Measurements from ENCODE around the gene FIP1L1.

The FIP1L1 gene

DNA sequence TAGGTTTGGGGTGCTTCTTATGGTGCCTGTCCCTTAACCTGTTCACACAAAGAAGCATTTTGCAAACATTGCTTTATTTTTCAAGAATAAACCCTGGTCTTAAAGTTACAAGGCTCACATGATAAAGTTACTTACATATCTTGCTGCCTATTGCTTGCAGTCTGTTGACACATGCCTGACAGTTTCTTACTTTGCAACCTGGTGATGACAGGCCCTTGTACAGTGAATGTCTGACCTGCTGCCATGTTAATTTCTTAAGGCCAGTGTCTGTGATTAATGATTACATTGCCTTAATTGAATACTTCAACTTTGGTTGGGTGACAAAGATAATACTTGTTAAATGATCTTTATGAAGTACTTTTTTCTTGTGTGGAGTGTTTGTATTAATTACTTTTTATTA lies 49.9 kb downstream of the FIP1L1 start:
- no peak overlapping the region for H3K27ac ChIP-seq
- H3K36me3 ChIP-seq (replicated peaks): peaks cover 17% of the 10 kb centered on the region
- in situ Hi-C loops (cut with HindIII; ENCODE audit: low pct_ligation_motif_present, low sequenced_read_pairs): no loop called here
- DNase-seq: no peak
- TF ChIP-seq, protein P1, sequence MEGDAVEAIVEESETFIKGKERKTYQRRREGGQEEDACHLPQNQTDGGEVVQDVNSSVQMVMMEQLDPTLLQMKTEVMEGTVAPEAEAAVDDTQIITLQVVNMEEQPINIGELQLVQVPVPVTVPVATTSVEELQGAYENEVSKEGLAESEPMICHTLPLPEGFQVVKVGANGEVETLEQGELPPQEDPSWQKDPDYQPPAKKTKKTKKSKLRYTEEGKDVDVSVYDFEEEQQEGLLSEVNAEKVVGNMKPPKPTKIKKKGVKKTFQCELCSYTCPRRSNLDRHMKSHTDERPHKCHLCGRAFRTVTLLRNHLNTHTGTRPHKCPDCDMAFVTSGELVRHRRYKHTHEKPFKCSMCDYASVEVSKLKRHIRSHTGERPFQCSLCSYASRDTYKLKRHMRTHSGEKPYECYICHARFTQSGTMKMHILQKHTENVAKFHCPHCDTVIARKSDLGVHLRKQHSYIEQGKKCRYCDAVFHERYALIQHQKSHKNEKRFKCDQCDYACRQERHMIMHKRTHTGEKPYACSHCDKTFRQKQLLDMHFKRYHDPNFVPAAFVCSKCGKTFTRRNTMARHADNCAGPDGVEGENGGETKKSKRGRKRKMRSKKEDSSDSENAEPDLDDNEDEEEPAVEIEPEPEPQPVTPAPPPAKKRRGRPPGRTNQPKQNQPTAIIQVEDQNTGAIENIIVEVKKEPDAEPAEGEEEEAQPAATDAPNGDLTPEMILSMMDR (IDR thresholded peaks at IDR 0.05; ENCODE audit: low read depth, low read length, missing control alignments): no peak
- H3K4me3 ChIP-seq (ENCODE audit: low read depth, low read length): no peak overlapping the region
- H3K27me3 ChIP-seq (replicated peaks): no peaks in the 10 kb centered on the region

DNA sequence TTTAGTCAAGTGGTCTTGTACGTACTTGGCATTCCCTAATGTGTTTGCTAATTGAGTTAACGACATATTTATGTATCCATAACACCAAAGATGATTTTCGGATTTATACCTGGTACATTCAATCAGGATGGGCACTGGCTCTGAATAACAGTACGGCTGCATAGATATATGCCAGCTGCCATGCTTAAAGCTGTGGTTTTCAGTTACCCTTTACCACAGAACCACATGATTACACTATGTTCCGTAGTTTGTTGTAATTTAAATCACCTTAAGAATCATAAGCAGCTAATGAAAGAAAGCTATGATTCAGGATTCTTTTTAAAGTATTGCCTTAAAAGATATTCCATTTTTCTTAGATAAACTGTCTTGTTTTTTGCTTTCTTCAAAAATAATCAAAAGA lies 53.6 kb downstream of the FIP1L1 start:
- peaks cover 17% of the 10 kb centered on the region for H3K36me3 ChIP-seq (replicated peaks)
- no peaks in the 10 kb centered on the region for H3K27me3 ChIP-seq (replicated peaks)
- H3K27ac ChIP-seq: no peak overlapping the region
- in situ Hi-C loops (cut with HindIII; ENCODE audit: low pct_ligation_motif_present, low sequenced_read_pairs): no loop called here
- DNase-seq: no peak
- no peak overlapping the region for H3K4me3 ChIP-seq (ENCODE audit: low read depth, low read length)
- TF ChIP-seq, protein P1 (IDR thresholded peaks at IDR 0.05; ENCODE audit: low read depth, low read length, missing control alignments): no peak

DNA sequence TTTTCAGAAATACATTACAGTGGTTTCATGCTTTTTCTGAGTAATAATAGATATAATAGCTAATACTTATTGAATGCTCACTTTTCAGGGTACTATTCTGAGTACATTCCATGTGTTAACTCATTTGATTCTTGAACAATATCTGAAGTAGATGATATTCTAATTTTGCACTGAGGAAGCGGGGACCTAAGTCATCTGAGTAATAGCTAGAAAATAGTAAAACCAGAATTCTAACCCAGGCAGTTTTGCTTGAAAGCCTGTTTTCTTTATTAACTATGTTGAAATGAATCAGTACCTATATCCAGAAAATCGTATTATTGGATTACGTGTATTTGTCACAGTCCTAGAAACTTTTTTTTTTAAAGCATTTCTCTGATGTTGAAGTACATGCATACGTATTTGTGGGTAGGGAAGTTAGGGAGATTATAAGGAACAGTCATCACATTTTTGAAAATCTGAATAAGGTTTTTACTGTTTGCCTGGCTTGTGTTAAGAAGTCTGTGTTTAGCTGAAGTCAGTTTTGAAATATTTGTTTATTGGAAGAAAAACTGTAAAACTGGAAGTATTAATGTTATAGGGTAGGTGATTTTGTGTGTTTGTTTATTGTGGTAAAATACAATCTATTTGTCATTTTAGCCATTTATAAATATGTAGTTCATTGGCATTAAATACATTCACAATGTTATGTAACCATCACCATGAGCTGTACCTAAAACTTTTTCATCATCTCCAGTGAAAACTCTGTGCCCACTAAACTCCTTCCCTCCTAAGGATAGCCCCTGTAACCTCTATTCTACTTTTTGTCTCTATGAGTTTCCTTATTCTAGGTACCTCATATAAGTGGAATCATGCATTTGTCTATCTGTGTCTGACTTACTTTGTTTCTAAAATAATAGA lies 55.3 kb downstream of the FIP1L1 start:
- Histone ChIP-seq H3K36me3 (replicated peaks) (peaks cover 14% of the 10 kb centered on the region), H3K27me3 (replicated peaks) (no peaks in the 10 kb centered on the region), H3K27ac (no peak overlapping the region), H3K4me3 (ENCODE audit: low read depth, low read length) (no peak overlapping the region)
- TF ChIP-seq, protein P1 (IDR thresholded peaks at IDR 0.05; ENCODE audit: low read depth, low read length, missing control alignments): no peak
- DNase-seq: no peak
- in situ Hi-C loops (cut with HindIII; ENCODE audit: low pct_ligation_motif_present, low sequenced_read_pairs): no loop called here

DNA sequence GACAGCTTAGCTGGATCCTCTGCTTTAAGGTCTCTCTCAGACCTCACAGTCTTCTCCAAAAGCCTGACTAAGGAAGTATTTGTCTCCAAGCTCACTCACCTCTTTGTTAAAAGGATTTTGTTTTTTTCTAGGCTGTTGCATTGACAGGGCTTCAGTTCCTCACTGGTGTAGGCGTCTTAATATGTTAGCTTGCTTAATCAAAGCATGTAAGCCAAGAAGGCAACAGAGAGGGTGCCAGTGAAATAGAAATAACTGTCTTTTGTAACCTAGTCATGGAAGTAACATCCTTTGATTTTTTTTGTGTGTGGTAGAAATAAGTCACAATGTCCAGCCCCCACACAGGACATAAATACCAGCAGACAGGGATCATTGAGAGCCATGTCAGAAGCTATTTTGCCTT lies 58.8 kb downstream of the FIP1L1 start:
- Histone ChIP-seq H3K27me3 (replicated peaks) (no peaks in the 10 kb centered on the region), H3K27ac (no peak overlapping the region), H3K36me3 (replicated peaks) (no peaks in the 10 kb centered on the region), H3K4me3 (ENCODE audit: low read depth, low read length) (no peak overlapping the region)
- in situ Hi-C loops (cut with HindIII; ENCODE audit: low pct_ligation_motif_present, low sequenced_read_pairs): no loop called here
- TF ChIP-seq, protein P1 (IDR thresholded peaks at IDR 0.05; ENCODE audit: low read depth, low read length, missing control alignments): no peak
- no peak for DNase-seq

DNA sequence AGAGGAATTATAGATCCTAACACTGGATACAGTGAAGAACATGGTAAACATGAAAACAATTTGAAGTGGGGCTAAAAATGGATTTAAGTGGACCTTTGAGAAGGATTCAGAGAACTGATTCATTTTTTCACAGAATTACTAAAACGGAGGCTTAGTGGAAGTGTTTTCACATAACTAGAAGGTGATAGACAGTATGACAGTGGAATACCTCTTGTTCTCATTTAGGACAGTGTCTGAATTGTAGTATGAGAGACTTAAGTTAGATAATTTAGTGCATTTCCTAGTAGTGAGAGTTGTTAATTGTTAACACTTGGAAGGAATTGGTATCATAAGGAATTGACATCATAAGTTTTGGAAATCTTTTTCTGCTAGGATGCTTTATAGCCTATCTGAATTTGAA lies 64.1 kb downstream of the FIP1L1 start:
- in situ Hi-C loops (cut with HindIII; ENCODE audit: low pct_ligation_motif_present, low sequenced_read_pairs): no loop called here
- Histone ChIP-seq H3K27me3 (replicated peaks) (no peaks in the 10 kb centered on the region), H3K27ac (no peak overlapping the region), H3K4me3 (ENCODE audit: low read depth, low read length) (no peak overlapping the region), H3K36me3 (replicated peaks) (no peaks in the 10 kb centered on the region)
- DNase-seq: no peak
- TF ChIP-seq, protein P1 (IDR thresholded peaks at IDR 0.05; ENCODE audit: low read depth, low read length, missing control alignments): no peak
